Prostate gland (tissue), 2 donors: ENCODE results near the gene SFR1. TPM values are rescaled to one million over a fixed set of nuclear protein-coding genes. Genes with fewer than 3 reads are reported as not detected.

Experiments used
- DNase-seq: peaks from one replicate; pipeline ENCODE4 v3.0.0-alpha.2; 2019; ENCODE audit warnings: low spot score
- H3K27ac ChIP-seq, 2 donors: fragments of 200-600 bp; sonication (generic); 2 replicates each; pipeline ENCODE4 v1.5.1; 2017 to 2019
- H3K27me3 ChIP-seq: fragments of 200-600 bp; sonication (generic); replicated peaks from 2 replicates; pipeline ENCODE4 v1.5.1; 2019; ENCODE audit not compliant: insufficient read depth
- H3K36me3 ChIP-seq, 2 donors: fragments of 200-600 bp; sonication (generic); 1 replicate in 1 of 2; 2 replicates in 1 of 2; pipeline versions ENCODE4 v1.5.1 to v1.8.1; 2017 to 2019
- H3K4me1 ChIP-seq: fragments of 200-600 bp; sonication (generic); replicated peaks from 2 replicates; pipeline ENCODE4 v1.5.1; 2019
- H3K4me3 ChIP-seq, 2 donors: fragments of 200-600 bp; sonication (generic); 2 replicates each; pipeline ENCODE4 v1.5.1; 2017 to 2019
- H3K9me3 ChIP-seq: fragments of 200-600 bp; sonication (generic); 2 replicates; pipeline ENCODE4 v1.5.1; 2017
- POLR2A ChIP-seq: fragments of 450-650 bp; IDR thresholded peaks from one replicate; pipeline ENCODE4 v1.6.1; 2016; ENCODE audit warnings: antibody characterized with exemption, mild to moderate bottlenecking
- POLR2AphosphoS5 ChIP-seq: sonication (generic); formaldehyde crosslinking; IDR thresholded peaks from one replicate; pipeline ENCODE4 v1.6.1; 2017; ENCODE audit warnings: antibody characterized with exemption
- WGBS: methylation state at CpG from one replicate; pipeline ENCODE4 v1.1.5; 2018; 5-methylcytosine and 5-hydroxymethylcytosine counted together
- intact Hi-C: fragments of 100-400 bp; cut with DNase I; formaldehyde crosslinking; loops from one replicate; pipeline ENCODE4 v1.14.2; 2022
- total RNA-seq, 2 donors: library from RNA; depleted of rRNA; stranded (reverse); fragments of >200 nt; gene quantifications; one replicate each; pipeline ENCODE4 v1.1.0, GENCODE V29; 2016
- TF ChIP-seq, protein P1 (sequence below), 4 experiments: fragments of 200-600 bp in 2 of 4; fragments of 450-650 bp in 2 of 4; sonication (generic) in 2 of 4; IDR thresholded peaks; 1 replicate in 3 of 4; 2 replicates in 1 of 4; pipeline ENCODE4 v1.5.1; 2016 to 2019; ENCODE audit warnings: antibody characterized with exemption in 4 of 4, mild to moderate bottlenecking in 2 of 4, moderate library complexity in 2 of 4

The SFR1 gene
- total RNA-seq, 2 donors from 2014 or later, result 8.1 to 16.3 TPM

- Histone ChIP-seq H3K27me3 (no peaks in the 10 kb centered on the region), H3K4me3 (no peak overlapping the region), H3K4me1 (peaks cover 3% of the 10 kb centered on the region), H3K27ac (no peak overlapping the region), H3K36me3 (no peaks in the 10 kb centered on the region), H3K9me3 (no peaks in the 10 kb centered on the region)
- intact Hi-C loops, result no loop called here
- TF ChIP-seq POLR2AphosphoS5 (no peak), POLR2A (no peak)
- TF ChIP-seq, protein P1, sequence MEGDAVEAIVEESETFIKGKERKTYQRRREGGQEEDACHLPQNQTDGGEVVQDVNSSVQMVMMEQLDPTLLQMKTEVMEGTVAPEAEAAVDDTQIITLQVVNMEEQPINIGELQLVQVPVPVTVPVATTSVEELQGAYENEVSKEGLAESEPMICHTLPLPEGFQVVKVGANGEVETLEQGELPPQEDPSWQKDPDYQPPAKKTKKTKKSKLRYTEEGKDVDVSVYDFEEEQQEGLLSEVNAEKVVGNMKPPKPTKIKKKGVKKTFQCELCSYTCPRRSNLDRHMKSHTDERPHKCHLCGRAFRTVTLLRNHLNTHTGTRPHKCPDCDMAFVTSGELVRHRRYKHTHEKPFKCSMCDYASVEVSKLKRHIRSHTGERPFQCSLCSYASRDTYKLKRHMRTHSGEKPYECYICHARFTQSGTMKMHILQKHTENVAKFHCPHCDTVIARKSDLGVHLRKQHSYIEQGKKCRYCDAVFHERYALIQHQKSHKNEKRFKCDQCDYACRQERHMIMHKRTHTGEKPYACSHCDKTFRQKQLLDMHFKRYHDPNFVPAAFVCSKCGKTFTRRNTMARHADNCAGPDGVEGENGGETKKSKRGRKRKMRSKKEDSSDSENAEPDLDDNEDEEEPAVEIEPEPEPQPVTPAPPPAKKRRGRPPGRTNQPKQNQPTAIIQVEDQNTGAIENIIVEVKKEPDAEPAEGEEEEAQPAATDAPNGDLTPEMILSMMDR (IDR thresholded peaks at IDR 0.05), result no peak
- WGBS, result 66% methylated on average over 4 of the region's 4 CpGs
- no peak for DNase-seq
Measured at GRCh38 chr10:104117839-104118323, 4.1 kb upstream of the SFR1 start.

- Histone ChIP-seq H3K27ac (peak overlapping the region in 1 of 2 donors; percentile 93), H3K36me3 (no peaks in the 10 kb centered on the region), H3K4me3 (no peak overlapping the region), H3K27me3 (no peaks in the 10 kb centered on the region), H3K4me1 (peaks cover 3% of the 10 kb centered on the region), H3K9me3 (no peaks in the 10 kb centered on the region)
- no peak for DNase-seq
- TF ChIP-seq POLR2A (no peak), POLR2AphosphoS5 (no peak)
- TF ChIP-seq, protein P1 (IDR thresholded peaks at IDR 0.05), result no peak
- 6% methylated on average over 3 of the region's 3 CpGs for WGBS
- intact Hi-C loops, result loop anchor here (5.0 to 10.0 kb wide), 3 partner anchors 145 to 233 kb away; partner anchors contain the start of genes GSTO2 and SLK
Measured at GRCh38 chr10:104119996-104120395, 2.0 kb upstream of the SFR1 start.

DNA sequence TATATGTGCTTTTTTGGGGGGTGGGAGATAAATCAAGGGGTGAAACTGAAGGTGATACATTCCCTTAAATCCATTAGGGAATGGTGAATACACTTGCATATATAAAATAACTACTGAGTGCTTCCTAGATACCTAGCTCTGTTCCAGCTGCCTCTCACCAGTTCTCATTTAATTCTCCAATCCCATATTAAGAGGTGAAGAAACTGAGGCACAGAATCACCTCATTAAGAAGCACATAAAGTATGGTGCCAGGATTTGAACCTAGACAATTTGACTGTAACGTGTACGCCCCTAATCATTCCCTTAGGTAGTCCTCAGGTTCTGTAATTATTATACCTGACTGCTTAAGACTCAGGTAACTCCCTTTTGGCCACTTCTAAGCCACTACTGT lies 1.5 kb upstream of the SFR1 start:
- peak overlapping the region; percentile 93 to 98 for H3K27ac ChIP-seq
- TF ChIP-seq POLR2A (no peak), POLR2AphosphoS5 (no peak)
- TF ChIP-seq, protein P1 (IDR thresholded peaks at IDR 0.05), result no peak
- DNase-seq, result no peak
- H3K36me3 ChIP-seq, result no peaks in the 10 kb centered on the region
- 36% methylated on average over 2 of the region's 2 CpGs for WGBS
- intact Hi-C loops, result loop anchor here (5.0 to 10.0 kb wide), 3 partner anchors 144 to 233 kb away; partner anchors contain the start of genes GSTO2 and SLK
- H3K27me3 ChIP-seq, result no peaks in the 10 kb centered on the region
- peak overlapping the region; percentile 63 to 71 for H3K4me3 ChIP-seq
- H3K9me3 ChIP-seq, result no peaks in the 10 kb centered on the region
- H3K4me1 ChIP-seq, result peaks cover 3% of the 10 kb centered on the region

GRCh38 chr10:104120903-104121484 lies 977 bp upstream of the SFR1 start:
- Histone ChIP-seq H3K36me3 (no peaks in the 10 kb centered on the region), H3K9me3 (no peaks in the 10 kb centered on the region), H3K4me3 (peak overlapping the region; percentile 63 to 71), H3K27ac (peak overlapping the region; percentile 93 to 98), H3K27me3 (no peaks in the 10 kb centered on the region), H3K4me1 (peaks cover 3% of the 10 kb centered on the region)
- peak; percentile 95 for DNase-seq
- intact Hi-C loops, result loop anchor here (5.0 to 10.0 kb wide), 3 partner anchors 144 to 234 kb away; partner anchors contain the start of genes GSTO2 and SLK
- WGBS, result under 1% methylated on average over 28 of the region's 28 CpGs
- TF ChIP-seq POLR2A (peak; percentile 71), POLR2AphosphoS5 (peak; percentile 91)
- TF ChIP-seq, protein P1 (IDR thresholded peaks at IDR 0.05), result peak in 1 of 4 experiments; percentile 15
